ENCODE data around the gene SDE2.
"Not testable (repeated sequence)": the region's sequence is repeated elsewhere in the genome, so short reads cannot be mapped to it uniquely, and the experiment has no call there.

The SDE2 gene

DNA sequence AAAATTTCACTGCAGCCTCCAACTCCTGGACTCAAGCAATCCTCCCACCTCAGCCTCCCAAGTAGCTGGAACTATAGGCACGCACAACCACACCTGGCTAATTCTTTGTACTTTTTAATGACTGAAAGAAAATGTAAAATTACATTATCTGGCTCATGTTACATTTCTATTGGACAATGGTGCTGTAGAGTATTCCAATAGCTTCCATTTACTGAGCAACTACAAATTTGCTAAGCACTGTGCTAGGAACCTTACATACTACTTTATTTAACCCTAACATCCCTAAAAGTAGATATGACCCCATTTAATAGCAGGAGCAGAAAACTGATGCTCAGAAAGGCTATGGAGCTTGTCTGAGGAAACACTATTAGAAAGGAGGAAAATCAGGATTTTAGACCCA, 19.7 kb downstream of the SDE2 start:
- no peak overlapping the region for H3K4me3 ChIP-seq (ENCODE audit: low read depth, low read length)

DNA sequence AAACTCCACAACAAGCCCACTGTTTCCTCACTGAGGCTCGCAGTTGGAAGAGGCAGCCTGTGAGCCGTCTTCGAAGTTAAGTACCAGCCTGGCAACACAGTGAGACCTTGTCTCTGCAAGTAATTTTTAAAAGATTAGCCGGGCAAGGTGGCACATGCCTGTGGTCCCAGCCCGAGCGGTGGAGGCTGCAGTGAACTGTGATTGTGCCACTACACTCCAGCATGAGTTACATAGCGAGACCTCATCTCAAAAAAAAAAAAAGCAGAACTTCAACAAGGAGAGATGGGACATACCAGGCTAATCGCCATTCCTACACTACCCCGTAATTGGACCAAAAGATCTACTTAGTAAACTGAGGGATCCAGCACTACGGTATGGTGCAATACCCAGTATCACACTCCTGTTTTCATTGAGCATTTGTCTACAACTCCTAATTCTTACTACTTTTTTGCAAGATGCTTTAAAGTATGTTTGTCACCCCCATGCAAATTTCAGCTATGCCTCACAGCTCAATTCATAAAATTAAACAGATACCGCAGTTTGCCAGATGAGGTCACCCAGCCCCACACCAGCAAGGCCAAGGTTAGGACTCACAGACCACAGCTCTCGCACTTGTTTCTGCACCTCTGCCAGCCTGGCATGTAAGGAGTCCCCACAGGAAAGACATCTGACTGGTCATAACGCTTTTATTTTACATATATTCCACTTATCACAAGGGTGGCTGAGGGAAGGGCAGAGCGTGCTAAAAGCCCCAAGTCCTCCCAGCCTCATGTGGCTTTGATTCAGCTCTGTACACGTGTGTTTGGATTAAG, 21.0 kb downstream of the SDE2 start:
- no peak overlapping the region for H3K4me3 ChIP-seq (ENCODE audit: low read depth, low read length)

DNA sequence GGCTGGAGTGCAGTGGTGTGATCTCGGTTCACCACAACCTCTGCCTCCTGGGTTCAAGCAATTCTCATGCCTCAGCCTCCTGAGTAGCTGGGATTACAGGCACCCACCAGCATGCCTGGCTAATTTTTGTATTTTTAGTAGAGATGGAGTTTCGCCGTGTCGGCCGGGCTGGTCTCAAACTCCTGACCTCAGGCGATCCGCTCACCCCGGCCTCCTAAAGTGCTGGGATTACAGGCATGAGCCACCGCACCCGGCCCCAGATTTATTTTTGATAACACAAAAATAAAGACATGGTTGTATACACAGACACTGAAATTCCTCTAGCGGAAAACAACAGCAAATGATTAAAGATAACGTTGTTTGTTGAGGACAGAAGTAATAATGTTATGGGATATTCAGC, 24.0 kb downstream of the SDE2 start:
- H3K4me3 ChIP-seq (ENCODE audit: low read depth, low read length), result not testable (repeated sequence)

DNA sequence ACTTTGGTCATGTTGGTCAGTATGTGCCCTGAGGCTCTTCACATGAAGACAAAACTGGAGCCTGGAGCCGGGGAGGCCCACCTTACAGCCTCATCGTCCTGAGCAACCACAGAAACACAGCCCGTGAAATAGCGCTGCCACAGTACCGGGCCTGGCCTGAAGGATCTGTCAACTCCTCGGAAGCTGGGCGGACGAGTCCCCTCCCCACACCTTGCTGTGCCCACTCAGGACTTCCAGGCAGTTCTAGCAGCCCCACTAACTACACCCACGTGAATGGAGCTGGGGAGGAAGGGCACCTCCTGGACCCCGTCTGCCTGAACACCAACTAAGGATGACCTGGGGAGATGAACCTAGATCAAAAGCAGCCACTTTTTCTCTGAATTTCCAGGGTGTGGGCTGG, 24.7 kb downstream of the SDE2 start:
- H3K4me3 ChIP-seq (ENCODE audit: low read depth, low read length), result no peak overlapping the region

DNA sequence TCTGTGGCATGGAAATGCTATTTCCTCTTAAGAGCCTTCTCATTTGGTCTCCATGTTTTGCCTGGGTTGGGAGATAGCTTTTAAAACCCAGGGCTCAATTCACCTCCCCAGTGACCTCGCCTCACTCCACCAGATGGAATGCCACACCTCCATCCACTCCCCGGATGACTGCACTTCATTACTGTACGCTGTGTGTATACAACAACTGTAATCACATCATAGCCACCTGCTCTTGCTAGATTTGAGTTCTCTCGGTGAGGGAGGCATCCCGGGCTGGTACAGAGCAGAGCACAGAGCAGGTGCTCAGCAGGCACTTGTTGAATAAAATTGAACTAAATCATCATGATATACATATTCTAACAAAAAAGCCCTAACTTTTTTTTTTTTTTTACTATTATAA, 26.0 kb downstream of the SDE2 start:
- H3K4me3 ChIP-seq (ENCODE audit: low read depth, low read length), result no peak overlapping the region

DNA sequence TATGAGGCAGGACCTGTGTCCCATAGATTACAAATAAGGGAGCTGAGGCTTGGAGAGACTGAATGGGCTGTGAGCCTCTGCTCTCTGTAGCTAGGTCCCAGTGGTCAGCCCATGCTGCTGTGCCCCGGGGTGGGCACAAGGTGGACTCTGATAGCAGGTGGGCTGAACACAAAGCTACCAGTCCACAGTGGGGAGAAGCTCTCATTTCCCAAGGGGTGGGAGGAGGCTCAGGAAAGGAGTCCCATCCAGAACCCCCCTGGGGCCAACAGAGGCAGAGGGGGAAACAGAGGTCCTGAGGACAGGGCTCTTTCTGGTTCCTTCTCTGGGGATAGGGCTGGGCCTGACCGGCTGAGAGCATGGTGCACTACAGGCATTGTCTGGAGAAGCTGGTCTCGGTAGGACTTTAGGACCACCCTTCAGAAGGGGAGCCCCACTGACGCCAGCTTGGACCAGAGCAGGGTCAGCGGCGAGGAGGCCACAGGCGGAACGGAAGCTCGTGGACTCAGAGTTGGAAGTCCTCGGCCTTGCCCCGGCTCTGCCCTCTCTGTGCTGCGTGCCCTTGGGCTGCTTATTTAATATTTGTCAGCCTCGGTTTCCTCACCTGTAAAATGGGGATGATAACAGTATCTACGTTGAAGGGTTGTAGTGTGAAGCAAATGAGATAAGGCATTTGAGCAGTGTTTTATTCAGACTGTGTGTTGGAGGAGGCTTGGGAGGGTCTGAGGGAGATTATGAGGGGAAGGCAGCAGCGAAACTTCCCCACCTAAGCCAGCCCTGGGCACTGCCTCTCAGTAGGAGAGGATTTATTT, 26.6 kb downstream of the SDE2 start:
- H3K4me3 ChIP-seq (ENCODE audit: low read depth, low read length), result no peak overlapping the region

DNA sequence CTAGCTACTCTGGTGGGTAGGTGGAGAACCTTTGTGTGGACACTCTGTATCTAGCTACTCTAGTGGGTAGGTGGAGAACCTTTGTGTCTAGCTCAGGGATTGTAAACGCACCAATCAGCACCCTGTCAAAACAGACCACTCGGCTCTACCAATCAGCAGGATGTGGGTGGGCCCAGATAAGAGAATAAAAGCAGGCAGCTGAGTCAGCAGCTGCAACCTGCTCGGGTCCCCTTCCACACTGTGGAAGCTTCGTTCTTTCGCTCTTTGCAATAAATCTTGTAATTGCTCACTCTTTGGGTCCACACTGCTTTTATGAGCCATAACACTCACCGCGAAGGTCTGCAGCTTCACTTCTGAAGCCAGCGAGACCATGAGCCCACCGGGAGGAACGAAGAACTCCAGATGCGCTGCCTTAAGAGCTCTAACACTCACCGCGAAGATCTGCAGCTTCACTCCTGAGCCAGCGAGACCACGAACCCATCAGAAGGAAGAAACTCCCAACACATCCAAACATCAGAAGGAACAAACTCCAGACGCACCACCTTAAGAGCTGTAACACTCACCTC, 28.5 kb downstream of the SDE2 start:
- not testable (repeated sequence) for H3K4me3 ChIP-seq (ENCODE audit: low read depth, low read length)

DNA sequence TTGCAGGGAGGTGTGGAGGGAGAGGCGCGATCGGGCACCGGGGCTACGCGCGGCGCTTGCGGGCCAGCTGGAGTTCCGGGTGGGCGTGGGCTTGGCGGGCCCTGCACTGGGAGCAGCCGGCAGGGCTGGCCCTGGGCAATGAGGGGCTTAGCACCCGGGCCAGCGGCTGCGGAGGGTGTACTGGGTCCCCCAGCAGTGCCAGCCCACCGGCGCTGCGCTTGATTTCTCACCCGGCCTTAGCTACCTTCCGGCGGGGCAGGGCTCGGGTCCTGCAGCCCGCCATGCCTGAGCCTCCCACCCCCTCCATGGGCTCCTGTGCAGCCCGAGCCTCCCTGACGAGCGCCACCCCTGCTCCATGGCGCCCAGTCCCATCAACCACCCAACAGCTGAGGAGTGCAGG, 29.4 kb downstream of the SDE2 start:
- not testable (repeated sequence) for H3K4me3 ChIP-seq (ENCODE audit: low read depth, low read length)

DNA sequence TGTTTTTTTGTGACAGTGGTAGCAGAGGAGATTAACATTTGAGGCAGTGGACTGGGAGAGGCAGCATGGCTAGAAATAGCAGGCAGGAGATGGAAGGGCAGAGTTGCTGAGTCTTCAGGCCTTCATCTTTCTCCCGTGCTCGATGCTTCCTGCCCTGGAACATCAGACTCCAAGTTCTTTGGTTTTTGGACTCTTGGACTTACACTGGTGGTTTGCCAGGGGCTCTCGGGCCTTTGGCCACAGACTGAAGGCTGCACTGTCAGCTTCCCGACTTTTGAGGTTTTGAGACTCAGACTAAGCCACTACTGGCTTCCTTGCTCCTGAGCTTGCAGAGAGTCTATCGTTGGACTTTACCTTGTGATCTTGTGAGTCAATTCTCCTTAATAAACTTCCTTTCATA, 33.9 kb downstream of the SDE2 start:
- H3K4me3 ChIP-seq (ENCODE audit: low read depth, low read length), result no peak overlapping the region

DNA sequence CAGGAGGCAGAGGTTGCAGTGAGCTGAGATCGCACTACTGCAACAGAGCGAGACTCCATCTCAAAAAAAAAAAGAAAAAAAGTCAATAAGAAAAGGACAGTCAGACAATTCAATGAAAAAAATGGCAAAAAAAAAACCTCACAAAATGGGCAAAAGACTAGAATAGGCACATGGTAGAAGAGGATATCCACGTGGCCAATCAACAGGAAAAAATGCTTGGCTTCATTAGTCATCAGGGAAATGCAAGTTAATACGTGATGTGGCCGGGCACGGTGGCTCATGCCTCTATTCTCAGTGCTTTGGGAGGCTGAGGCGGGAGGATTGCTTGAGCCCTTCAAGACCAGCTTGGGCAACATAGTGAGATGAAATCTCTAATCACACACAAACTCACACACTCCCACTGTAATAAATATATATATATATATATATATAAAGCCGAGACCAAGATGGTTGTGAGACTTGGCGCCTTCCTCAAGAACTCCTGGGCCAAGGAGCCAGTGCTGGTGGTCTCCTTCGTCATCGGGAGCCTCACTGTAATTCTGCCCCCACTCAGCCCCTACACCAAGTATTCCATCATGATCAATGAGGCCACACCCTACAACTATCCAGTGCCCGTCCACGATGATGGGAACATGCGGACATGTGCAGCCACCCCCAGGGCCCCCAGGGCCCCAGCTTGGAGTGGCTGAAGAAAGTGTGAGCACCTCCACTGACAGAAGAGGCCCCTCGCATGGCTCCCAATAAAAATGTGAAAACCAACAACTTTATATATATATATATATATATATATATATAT, 35.2 kb downstream of the SDE2 start:
- H3K4me3 ChIP-seq (ENCODE audit: low read depth, low read length), result no peak overlapping the region

DNA sequence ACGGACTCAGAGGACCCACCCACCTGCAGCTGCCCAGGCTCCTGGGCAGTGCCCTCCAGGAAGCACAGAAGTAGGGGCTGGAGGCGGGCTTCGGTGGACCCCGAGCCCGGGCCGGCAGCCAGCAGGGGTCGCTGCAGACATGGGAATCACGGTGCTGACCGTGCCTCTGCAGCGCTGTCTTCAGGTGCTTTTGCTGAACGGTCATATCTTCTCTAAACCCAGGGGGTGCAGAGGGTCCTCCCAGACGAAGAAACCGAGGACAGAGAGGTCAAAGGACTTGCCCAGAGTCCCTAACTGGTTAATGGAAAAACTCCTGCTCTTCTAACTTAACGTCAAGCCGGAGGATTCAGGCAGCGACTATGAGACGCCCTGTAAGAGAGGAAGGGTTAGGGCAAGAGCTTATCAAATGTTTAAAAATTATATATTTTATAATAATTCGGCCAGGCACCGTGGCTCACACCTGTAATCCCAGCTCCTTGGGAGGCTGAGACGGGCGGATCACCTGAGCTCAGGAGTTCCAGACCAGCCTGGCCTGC, 36.6 kb downstream of the SDE2 start:
- H3K4me3 ChIP-seq (ENCODE audit: low read depth, low read length), result no peak overlapping the region

DNA sequence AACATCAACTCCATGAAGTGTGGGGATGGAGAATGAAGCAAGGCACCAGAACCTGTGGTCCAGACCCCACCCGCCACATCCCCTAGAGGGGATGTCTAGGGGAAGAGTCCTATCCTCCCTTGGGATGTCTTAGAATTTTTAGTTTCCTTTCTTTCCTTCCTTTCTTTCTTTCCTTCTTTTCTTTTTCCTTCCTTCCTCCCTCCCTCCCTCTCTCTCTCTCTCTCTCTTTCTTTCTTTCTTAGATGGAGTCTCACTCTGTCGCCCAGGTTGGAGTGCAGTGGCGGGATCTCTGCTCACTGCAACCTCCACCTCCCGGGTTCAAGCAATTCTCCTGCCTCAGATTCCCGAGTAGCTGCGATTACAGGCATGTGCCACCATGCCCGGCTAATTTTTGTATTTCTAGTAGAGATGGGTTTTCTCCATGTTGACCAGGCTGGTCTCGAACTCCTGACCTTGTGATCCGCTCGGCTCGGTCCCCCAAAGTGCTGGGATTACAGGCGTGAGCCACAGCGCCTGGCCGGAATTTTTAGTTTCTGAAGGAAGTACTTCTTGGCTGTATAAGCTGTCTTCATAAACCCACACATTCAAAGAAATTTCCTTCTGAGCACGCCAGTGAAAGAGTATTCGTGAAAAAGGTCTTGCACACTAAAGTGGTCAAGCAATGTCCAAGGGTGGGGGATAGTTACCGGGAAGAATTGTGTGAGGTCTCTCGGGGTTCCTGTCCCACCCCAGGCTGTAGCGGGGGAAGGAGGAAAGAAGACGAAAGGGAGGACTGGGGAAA, 37.3 kb downstream of the SDE2 start:
- H3K4me3 ChIP-seq (ENCODE audit: low read depth, low read length), result no peak overlapping the region

DNA sequence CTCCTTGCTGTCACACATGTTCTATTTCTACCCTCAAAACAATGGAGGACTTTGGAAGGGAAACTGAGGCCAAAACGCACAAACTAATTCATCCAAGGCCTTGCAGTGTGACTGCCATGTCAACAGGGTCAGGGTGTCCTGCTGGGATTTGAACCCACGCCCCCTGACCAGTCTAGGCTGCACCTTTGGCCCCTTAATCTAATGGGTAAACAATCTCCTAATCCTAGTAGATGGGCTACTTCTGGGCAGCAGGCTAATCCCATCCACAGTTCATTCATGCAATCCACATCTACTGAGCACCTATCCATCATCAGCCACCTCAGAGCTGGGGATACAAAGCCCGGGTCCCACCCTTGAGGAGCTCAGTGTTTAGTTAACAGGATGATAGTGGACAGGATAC, 41.1 kb downstream of the SDE2 start:
- no peak overlapping the region for H3K4me3 ChIP-seq (ENCODE audit: low read depth, low read length)

DNA sequence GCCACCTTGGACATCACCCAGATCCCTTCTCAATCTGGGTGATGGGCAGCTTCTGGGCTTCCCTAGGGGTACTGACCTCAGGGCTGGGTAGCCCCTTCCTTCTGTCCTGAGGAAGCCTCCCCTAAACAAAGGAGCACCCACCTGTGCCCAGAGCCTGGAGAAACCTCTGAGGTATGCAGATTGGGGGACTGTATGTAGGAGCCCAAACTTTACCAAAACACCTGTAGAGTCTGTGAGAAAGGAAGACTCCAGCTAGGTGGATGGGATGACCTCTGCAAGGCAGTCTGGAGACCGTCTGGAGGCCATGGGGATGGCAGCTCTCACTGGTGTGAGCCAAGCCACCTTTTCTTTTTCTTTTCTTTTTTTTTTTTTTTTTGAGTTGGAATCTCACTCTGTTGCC, 44.4 kb downstream of the SDE2 start:
- no peak overlapping the region for H3K4me3 ChIP-seq (ENCODE audit: low read depth, low read length)

DNA sequence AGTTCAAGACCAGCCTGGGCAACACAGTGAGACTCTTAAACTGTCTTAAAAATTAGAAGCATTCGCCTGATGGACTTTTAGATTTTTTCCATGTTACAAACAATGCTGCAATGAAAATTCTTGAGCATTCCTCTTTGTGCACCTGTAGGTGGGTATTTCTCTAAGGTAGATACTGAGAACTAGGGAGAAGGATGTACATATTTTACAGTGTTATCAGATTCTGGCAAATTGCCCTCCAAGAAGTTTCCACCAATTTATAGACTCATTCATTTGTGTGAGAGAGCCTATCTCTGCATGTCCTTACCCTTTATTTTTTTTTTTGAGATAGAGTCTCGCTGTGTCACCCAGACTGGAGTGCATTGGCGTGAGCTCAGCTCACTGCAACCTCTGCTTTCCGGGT, 45.8 kb downstream of the SDE2 start:
- H3K4me3 ChIP-seq (ENCODE audit: low read depth, low read length), result no peak overlapping the region

DNA sequence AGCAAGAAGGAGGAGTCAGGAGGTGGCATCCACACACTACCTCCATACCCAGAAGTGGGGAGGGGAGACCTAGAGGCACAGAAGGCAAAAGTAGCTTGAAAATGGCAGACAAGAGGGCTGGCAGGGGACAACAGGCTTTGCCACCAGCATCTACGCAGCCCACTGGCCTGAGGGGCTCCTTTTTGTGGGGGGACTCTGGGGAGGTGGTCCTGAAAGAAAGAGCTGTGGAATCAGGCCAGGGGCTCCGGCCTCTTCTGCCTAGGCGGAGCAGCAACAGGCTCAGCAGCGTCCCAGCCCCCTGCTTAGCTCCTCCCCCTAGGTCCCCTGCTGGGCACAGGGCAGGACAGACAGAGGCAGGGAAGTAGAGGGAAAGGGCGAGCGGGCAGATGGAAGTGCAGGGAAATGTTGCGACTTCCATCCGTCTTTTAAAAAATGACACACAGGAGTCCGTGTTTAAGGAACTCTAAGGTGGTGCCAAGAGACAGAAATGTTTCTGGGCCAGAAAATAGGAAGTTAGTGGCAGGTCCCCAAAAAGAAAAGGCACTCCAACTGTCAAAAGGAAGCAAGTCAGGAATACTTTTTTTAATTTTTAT, 48.1 kb downstream of the SDE2 start:
- H3K4me3 ChIP-seq (ENCODE audit: low read depth, low read length), result no peak overlapping the region

DNA sequence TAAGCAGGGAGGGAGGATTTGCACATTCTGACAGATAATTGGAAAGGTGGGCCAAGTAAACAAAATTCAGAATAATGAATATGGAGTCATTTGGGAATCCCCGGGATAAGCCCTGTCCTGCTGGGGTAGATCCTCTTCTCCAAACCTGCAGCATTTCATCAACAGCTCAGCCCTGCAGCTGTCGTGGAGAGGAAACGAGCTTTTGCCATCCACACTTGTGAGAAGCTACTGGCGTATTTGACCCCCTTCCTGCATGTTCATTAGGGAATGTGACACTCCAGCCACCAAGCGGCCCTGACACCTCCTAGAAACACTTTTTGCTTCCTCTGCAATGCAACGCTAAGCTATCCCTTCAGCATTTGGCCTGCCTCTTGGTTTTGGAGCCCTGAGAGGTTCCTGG, 50.1 kb downstream of the SDE2 start:
- no peak overlapping the region for H3K4me3 ChIP-seq (ENCODE audit: low read depth, low read length)

DNA sequence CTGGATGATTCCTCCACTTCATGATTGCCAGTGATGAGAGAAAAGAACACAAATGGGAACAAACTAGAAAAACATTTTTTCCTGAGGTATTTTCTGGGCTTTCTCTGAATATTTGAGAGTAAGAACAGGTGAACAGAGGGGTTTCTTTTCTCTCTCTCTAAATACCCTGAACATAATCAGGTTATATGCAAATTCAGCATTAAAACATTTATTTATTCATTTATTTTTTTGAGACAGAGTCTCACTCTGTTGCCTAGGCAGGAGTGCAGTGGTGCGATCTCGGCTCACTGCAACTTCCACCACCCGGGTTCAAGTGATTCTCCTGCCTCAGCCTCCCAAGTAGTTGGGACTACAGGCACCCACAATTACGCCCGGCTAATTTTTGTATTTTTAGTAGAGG, 52.3 kb downstream of the SDE2 start:
- H3K4me3 ChIP-seq (ENCODE audit: low read depth, low read length), result no peak overlapping the region

DNA sequence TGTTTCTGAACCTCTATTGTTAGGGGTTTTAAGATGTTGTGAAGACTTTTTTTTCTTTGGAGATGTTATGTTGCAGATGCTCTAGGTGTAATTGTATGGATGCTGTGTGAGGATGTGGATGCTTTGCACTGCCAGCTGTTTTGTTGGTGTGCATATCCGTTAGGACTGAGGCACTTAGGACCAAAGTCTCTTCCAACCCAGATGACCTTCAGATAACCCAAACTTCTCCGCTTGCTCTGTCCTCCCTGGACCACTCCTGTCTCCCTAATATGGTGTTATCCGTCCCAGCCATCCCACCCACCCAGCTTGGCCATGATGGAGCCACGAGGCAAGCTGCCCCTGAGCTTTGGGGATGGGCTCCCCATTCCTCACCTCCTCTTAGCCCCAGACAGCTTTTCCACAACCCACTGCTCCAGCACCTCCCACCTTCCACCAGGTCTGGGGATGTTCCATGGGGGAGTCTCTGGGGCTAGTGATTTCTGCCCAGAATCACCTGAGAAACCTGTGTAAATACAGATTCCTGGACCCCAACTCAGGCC, 53.0 kb downstream of the SDE2 start:
- H3K4me3 ChIP-seq (ENCODE audit: low read depth, low read length), result no peak overlapping the region

DNA sequence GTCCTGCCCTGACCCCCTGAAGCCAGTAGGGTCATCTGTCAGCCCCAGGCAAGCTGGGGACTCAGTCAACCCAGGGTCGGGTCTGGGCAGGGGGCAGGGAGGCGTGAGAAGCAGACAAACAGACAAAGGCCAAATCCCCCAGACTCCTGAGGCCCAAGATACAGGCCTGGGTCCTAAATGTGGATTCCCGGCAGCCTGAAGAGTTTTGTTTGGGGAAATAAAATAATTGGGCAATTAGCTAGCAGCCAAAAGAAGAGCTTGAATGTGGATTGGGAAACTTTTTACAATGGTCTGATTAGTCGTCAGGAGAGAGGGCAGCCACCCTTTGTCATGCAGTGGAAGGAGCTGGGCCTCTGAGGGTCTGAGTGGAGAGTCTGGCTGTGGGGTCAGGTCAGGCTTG, 53.6 kb downstream of the SDE2 start:
- no peak overlapping the region for H3K4me3 ChIP-seq (ENCODE audit: low read depth, low read length)

All from iPS-11a (cell line).